Measurements from ENCODE around the gene RABAC1. TPM values are rescaled to one million over a fixed set of nuclear protein-coding genes. Genes with fewer than 3 reads are reported as not detected.

Gene RABAC1
- total and polyA plus RNA-seq, 10 of the 15 experiments (the other 5 are each of a cell fraction or from before 2014, with no cell fraction given) = 10.9 to 115 (median 49.2) TPM

DNA sequence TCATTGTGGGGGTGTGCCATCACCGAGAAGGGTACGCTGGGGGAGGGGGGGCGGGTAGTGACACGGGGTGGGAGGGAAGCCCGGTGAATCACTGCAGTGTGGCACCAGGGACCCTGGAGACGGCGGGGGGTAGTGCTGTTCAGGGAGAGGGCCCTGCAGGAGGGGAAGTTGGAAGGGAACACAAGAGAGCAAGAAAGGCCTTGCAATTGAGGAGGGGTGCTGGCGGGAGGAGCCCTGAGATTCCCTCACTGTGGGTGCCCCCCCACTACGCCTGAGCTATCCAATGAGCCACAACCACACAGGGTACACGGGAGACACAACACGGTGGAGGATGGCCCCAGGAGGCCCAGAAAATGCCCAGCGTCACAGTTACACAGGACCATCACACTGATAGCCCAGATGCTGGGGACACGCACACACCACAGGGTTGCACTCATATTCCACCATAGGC, 35.4 kb upstream of the RABAC1 start (continued):
- TF ChIP-seq PRDM15 (CRISPR knock-in tag; IDR thresholded peaks at IDR 0.05) = no peak
- no peak for TF ChIP-seq BCL3 (IDR thresholded peaks at IDR 0.05; ENCODE audit: borderline replicate concordance, insufficient read depth, low read depth, low read length, poor library complexity, severe bottlenecking)
- TF ChIP-seq LARP7 (IDR thresholded peaks at IDR 0.05) = no peak
- no peak for TF ChIP-seq SUZ12 (IDR thresholded peaks at IDR 0.05; ENCODE audit: unreplicated experiment)
- no peak for TF ChIP-seq JUNB (IDR thresholded peaks at IDR 0.05)

DNA sequence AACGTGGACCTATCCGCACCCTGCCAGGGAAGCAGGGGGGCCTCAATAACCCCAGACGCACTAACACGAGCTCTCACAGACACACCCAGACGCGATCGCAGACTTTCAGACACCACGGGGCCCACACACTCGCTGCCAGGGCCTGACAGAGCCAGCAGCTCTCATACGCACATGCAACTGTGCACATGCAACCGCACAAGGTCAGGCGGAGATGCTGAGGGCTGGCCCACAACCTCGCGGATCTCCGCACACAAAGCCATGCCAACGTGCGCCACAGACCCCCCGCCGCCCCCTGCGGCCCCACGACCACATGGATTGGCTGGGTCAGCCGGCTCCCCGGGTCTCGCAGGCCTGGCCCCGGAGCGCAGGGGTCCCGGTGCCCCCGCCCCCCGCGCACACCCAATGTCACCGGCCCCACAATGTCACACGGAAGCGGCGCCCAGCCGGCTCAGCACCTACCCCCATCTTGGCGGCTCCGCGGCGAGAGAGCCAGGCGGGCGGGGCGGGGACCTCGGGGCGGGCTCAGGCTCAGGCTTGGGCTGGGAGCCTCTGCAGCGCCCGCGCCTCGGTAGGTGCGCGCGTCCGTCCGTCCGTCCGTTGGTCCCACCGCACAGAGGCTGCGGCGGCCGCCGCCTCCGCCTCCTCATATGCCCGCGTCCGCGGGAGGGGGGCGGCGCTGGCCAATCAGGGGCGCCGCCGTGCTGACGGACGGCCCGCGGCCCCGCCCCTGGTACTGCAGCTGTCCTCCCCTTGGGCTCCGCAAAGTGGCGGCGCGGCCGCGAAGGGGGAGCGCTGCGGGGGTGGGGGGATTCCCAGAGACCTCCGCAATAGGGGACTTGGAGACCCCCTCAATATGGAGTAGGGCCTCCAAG, 34.7 kb upstream of the RABAC1 start, which contains the start of gene ATP1A3:
ATP1A3 (minus strand) TSS at position 619 of the 872 bp plus-strand sequence; CDS start at position 465, 154 bp downstream.
- BruUV-seq (replicated peaks) = no TSS peak
- no peak within 1 kb of the TSS for H3K27ac ChIP-seq (ENCODE audit: control insufficient read depth, insufficient read depth)
- TF ChIP-seq MYC (IDR thresholded peaks at IDR 0.05; ENCODE audit: insufficient read depth, insufficient read length, insufficient replicate concordance, low read length, severe bottlenecking) = no peak
- TF ChIP-seq, protein P1, sequence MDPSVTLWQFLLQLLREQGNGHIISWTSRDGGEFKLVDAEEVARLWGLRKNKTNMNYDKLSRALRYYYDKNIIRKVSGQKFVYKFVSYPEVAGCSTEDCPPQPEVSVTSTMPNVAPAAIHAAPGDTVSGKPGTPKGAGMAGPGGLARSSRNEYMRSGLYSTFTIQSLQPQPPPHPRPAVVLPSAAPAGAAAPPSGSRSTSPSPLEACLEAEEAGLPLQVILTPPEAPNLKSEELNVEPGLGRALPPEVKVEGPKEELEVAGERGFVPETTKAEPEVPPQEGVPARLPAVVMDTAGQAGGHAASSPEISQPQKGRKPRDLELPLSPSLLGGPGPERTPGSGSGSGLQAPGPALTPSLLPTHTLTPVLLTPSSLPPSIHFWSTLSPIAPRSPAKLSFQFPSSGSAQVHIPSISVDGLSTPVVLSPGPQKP (IDR thresholded peaks at IDR 0.05; ENCODE audit: low read depth, low read length) = no peak
- TF ChIP-seq, protein P2, sequence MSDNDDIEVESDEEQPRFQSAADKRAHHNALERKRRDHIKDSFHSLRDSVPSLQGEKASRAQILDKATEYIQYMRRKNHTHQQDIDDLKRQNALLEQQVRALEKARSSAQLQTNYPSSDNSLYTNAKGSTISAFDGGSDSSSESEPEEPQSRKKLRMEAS (IDR thresholded peaks at IDR 0.05; ENCODE audit: low read depth, low read length) = no peak
- TF ChIP-seq PKNOX1 (IDR thresholded peaks at IDR 0.05) = peak; percentile 92

More for the DNA sequence above, 34.7 kb upstream of the RABAC1 start, which contains the start of gene ATP1A3:
- Histone ChIP-seq H3K36me3 (ENCODE audit: control insufficient read depth in 2 of 2, insufficient read depth in 2 of 2, low read length in 1 of 2) (no peaks in the 10 kb centered on the region), H3K79me2 (ENCODE audit: control insufficient read depth, insufficient read depth, low read length) (no peaks in the 10 kb centered on the region), H4K20me1 (ENCODE audit: control insufficient read depth, insufficient read depth) (no peaks in the 10 kb centered on the region), H3K4me2 (ENCODE audit: control insufficient read depth, insufficient read depth) (peak within 1 kb of the TSS; percentile 59), H3K4me1 (ENCODE audit: control insufficient read depth, insufficient read depth, low read length) (peaks cover 3% of the 10 kb centered on the region), H3K9ac (ENCODE audit: control insufficient read depth, insufficient read depth, low read length) (no peak within 1 kb of the TSS), H3K9me3 (replicated peaks; ENCODE audit: control insufficient read depth, insufficient read depth, low read length) (no peaks in the 10 kb centered on the region), H3K27me3 (replicated peaks in 1 of 2; ENCODE audit: control insufficient read depth in 2 of 2, insufficient read depth in 2 of 2, low read length in 1 of 2) (peaks cover 0 to 10% of the 10 kb centered on the region in 2 experiments; a peak in 2 of 4 replicates), H2AFZ (ENCODE audit: control insufficient read depth, low read depth, low read length) (peak within 1 kb of the TSS; percentile 29), H3K4me3 (peak within 1 kb of the TSS; percentile 69)
- RAD21 ChIA-PET (ENCODE audit: unreplicated experiment) = interaction anchor here (0.6 kb wide), 1 partner anchor 30 kb away, joined by 3 read pairs; no protein-coding TSS in a partner anchor
- SMC1A ChIA-PET (ENCODE audit: uncharacterized antibody, unreplicated experiment) = no interaction called here
- no peak for DNase-seq (ENCODE audit: low read depth, low spot score)
- intact Hi-C loops (cut with micrococcal nuclease; ENCODE audit: unreplicated experiment) (no loop called here), in situ Hi-C loops (cut with MboI) (no loop called here)
- POLR2A ChIA-PET = no interaction called here
- FAIRE-seq = no peak
- peak; percentile 90 for ATAC-seq
- CTCF ChIA-PET = no interaction called here
- 7% methylated on average over 56 of the region's 84 CpGs for WGBS (ENCODE audit: insufficient coverage, insufficient replicate concordance, low lambda C conversion rate, missing lambda C conversion rate)
